HG03064 (cell line): Measurements from ENCODE around the gene ATP6V1G3.
"Not testable (repeated sequence)": the region's sequence is repeated elsewhere in the genome, so short reads cannot be mapped to it uniquely, and the experiment has no call there.

ENCODE experiments used
- ATAC-seq: cut with Tn5 transposase; IDR thresholded peaks from one replicate; pipeline ENCODE4 v1.9.1; 2021; ENCODE audit warnings: low read depth; ENCODE audit not compliant: unreplicated experiment

The ATP6V1G3 gene

GRCh38 chr1:198498103-198498385 lies 42.4 kb downstream of the ATP6V1G3 start:
- no peak for ATAC-seq

DNA sequence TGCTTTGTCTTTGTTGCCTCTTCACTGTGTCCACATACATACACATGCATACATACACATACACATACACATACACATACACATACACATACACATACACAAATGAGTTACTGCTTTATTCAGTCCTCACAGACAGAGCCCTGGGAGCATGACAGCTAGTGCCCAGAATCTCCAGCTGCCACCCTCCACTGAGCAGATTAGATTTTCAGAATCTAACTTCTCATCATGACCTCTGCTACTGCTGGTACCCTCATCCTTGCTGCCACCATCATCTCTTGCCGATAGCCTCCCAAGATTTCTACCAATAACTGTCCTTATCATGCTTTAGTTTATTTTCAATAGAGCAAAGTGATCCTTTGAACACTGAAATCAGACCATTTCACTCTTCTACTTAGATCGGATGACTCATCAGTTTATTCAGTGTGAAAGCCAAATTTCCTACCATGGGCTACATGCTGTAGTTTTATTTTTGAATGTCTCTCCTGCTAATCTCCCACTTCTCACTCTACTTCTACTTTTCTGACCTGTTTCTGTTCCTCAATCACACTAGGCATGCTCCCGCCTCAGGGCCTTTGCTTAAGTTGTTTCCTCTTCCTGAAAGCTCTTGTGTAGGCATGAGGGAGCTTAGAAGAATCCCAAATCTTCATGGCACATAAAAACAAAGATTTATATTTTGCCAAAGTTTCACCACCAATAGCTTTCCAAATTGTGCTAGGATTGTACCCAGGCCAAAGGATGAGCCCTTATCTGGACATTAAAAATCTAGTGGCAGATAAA lies 43.0 kb downstream of the ATP6V1G3 start:
- no peak for ATAC-seq

GRCh38 chr1:198496216-198497143 lies 44.0 kb downstream of the ATP6V1G3 start:
- no peak for ATAC-seq

- no peak for ATAC-seq
These were observed 44.8 kb downstream of the ATP6V1G3 start for GRCh38 chr1:198495631-198496030.

DNA sequence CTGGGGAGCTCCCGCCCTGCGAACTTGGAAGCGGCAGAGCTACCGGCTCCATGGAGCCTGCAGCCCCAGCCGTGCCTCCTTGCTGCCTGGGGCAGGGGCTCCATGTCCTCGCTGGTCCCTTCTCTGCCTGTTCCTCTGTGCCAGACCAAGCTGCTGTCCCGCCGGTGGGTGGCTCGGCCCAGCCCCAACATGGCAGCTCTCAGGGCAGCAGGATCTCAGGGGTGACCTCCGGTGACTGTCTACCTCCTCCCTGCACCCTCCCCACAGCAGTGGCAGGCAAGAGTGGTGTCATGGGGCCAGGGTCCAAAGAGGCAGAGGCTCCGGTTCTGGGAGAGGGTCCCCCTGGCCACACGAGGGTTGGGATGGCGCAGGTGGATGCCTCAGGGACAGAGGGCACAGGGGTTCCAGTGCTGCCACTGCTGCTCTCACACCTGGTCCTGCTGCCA lies 45.8 kb downstream of the ATP6V1G3 start:
- no peak for ATAC-seq

GRCh38 chr1:198494139-198494538 lies 46.3 kb downstream of the ATP6V1G3 start:
- no peak for ATAC-seq

DNA sequence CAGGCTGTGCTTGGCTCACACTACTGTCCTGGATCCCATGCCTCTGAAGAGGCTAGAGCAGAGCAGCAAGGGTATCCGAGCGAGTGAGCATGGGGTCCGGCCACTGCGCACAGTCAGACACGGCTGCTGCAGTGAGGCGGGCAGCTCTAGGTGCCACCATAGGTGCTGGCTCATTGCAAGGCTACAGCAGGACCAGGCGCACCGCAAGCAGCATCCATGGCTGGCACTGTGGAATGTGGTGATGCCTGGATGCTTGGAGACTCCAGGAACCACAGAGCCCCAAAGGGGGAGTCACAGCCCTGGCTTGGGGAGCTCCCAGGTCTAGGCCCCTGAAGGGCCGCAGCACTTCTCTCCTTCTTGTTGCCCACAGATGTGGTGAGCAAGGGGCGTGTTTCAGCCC lies 47.2 kb downstream of the ATP6V1G3 start:
- ATAC-seq: no peak

DNA sequence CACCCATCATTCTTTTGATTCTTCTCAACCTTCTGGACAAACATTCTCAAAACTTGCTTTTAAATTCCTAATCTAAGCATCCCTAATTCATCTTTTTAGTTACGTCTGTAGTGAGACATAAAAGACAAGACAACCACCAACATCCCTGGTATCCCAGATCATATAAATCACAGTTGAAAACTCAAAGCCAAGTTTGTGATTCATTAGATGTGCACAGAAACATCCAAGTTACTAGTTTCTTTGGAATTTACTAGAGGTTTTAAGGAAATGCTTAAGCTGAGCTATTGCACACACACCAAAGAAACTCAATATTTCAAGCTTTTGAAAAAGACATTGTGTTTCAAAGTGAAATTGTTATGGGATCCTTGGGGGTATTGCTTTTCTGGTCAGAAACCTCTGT lies 47.6 kb downstream of the ATP6V1G3 start:
- no peak for ATAC-seq

- ATAC-seq: no peak
These were observed 48.9 kb downstream of the ATP6V1G3 start for GRCh38 chr1:198491596-198491995.

- ATAC-seq: no peak
These were observed 49.5 kb downstream of the ATP6V1G3 start for GRCh38 chr1:198491028-198491427.

DNA sequence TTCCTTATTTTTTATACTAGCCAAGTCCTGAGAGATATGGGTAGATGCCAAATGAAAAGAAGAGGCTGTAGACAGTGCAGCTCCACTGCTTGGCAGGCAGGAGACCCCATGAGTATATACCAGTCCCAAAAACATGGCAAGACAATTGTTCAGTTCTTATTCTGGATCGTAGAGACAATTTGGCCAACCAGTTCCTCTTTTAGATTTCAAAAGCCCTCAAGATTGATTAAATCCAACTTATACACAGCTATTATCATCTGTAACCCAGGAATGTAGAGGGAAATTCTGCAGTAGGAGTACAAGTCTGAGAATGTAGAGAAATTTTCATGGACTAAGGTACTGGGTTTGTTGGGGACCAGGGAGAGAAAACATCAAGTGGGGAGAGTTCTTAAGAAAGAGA lies 50.3 kb downstream of the ATP6V1G3 start:
- no peak for ATAC-seq

DNA sequence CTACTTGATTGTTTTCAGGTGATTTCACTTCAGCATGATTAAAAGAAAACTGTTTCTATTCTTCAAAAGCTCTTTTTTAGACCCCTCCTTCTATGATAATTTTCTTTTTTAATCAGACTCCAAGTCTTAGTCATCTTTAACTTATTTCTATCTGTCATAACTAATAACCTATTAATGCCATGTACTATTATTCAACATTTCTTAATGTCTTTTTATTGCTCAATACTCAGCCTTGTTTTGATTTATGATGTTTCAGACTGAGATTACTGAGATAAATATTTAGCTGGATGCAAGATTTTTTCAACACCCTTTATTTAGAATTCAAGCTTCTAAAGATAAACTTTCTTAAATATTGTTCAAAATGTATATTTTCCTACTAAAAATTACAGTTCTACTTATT lies 53.6 kb downstream of the ATP6V1G3 start:
- ATAC-seq: no peak

DNA sequence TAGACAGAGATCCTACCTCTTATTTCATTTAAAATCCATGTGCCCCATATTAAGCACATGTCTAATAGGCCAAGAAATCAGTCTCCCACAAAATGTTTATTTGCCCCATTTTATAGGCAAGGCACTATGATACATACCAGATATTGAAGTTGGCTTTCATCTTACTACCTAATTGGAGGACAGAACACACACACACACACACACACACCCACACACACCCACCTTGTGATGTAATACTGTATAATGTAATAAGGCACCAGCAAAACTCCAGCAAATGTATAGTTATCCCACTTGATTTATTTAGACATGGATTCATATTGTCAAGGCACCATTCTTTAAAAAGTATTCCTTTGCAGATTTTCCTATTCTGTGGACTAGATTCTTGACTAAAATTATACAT lies 56.8 kb downstream of the ATP6V1G3 start:
- no peak for ATAC-seq

DNA sequence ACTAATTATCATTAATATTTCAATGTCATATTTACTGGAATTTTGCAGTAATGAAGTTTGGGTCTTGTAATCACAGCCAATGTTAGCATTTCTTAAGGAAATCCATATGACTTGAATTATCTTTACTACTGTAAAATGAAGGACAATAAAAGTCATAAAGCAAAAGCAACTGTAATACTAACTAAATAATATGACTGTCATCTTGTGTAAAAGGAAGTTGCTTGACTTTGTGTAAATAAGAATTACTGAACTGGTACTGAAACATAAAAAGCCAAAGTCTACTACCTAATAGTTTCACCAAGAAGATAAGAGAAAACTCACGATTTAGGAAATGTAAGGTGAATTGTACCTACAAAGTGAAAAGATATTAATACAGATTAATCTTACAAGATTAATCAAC lies 57.5 kb downstream of the ATP6V1G3 start:
- no peak for ATAC-seq

GRCh38 chr1:198481661-198482060 lies 58.8 kb downstream of the ATP6V1G3 start:
- no peak for ATAC-seq

- no peak for ATAC-seq
These were observed 59.6 kb downstream of the ATP6V1G3 start for GRCh38 chr1:198480876-198481275.

- ATAC-seq: not testable (repeated sequence)
These were observed 63.1 kb downstream of the ATP6V1G3 start for GRCh38 chr1:198477354-198477753.
